ENCODE data around the gene AGBL1.
A peak's percentile ranks its signal among the peaks of the same experiment; 100 is the strongest.

DNA sequence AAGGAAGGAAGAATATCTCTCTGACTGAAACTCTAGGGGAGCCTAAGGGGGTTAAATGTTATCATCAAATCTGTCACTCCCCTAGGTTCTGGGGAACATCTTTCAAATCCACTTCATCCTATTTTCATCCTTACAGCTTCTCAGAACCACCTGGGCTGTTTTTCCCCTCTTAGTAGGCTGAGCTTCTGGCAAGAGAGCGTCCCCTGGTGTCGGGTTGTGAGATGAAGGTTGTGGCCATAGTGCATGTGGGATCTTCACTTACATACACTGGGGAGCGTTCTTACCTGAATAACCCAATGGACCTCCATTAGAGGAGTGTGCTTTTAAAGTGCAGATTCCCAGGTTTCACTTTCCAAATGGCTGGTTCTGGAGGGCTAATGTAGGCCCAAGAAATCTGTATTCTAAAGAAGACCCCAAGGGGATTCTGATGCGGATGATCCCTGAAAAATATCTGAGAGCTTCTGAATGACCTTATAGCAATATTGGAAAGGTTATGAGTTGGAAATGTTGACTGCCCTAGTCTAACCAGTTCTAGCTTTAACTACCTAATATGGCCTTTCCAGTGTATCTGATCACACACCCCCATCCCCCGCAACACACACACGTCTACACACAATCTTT is 663.7 kb downstream of the AGBL1 start:
- TF ChIP-seq, protein P1, sequence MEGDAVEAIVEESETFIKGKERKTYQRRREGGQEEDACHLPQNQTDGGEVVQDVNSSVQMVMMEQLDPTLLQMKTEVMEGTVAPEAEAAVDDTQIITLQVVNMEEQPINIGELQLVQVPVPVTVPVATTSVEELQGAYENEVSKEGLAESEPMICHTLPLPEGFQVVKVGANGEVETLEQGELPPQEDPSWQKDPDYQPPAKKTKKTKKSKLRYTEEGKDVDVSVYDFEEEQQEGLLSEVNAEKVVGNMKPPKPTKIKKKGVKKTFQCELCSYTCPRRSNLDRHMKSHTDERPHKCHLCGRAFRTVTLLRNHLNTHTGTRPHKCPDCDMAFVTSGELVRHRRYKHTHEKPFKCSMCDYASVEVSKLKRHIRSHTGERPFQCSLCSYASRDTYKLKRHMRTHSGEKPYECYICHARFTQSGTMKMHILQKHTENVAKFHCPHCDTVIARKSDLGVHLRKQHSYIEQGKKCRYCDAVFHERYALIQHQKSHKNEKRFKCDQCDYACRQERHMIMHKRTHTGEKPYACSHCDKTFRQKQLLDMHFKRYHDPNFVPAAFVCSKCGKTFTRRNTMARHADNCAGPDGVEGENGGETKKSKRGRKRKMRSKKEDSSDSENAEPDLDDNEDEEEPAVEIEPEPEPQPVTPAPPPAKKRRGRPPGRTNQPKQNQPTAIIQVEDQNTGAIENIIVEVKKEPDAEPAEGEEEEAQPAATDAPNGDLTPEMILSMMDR (IDR thresholded peaks at IDR 0.05) = peak; percentile 62 to 81 (median 73)
- TF ChIP-seq POLR2A (IDR thresholded peaks at IDR 0.05) = no peak
- no peak for TF ChIP-seq POLR2AphosphoS5 (IDR thresholded peaks at IDR 0.05)

Measured in transverse colon (tissue), 4 donors.